Astrocyte of the cerebellum (primary cell): Measurements from ENCODE around the gene FGF19.

Source experiments
- DNase-seq: peaks from one replicate; pipeline ENCODE4 v3.0.0-alpha.2; 2011; ENCODE audit warnings: low read depth
- H3K4me3 ChIP-seq: 2 replicates; pipeline ENCODE4 v1.5.1; 2011; ENCODE audit warnings: mild to moderate bottlenecking, low read depth, low read length, moderate library complexity
- CTCF ChIP-seq: IDR thresholded peaks from 2 replicates; pipeline ENCODE4 v1.5.1; 2012; ENCODE audit warnings: low read length, low read depth, moderate library complexity, mild to moderate bottlenecking; ENCODE audit errors: missing control alignments
- in situ Hi-C: cut with HindIII; loops from 2 replicates; pipeline ENCODE4 v1.10.0; 2017; ENCODE audit warnings: low sequenced_read_pairs

FGF19 gene

GRCh38 chr11:69658626-69659450 lies 45.0 kb downstream of the FGF19 start:
- H3K4me3 ChIP-seq, result no peak overlapping the region
- in situ Hi-C loops, result no loop called here
- no peak for TF ChIP-seq CTCF
- DNase-seq, result no peak

- H3K4me3 ChIP-seq, result no peak overlapping the region
- no peak for DNase-seq
- TF ChIP-seq CTCF, result no peak
- in situ Hi-C loops, result no loop called here
Measured at GRCh38 chr11:69657911-69658625, 45.8 kb downstream of the FGF19 start.

GRCh38 chr11:69657456-69657910 lies 46.3 kb downstream of the FGF19 start:
- no peak for DNase-seq
- no peak for TF ChIP-seq CTCF
- no peak overlapping the region for H3K4me3 ChIP-seq
- in situ Hi-C loops, result no loop called here

- in situ Hi-C loops, result no loop called here
- no peak for DNase-seq
- no peak overlapping the region for H3K4me3 ChIP-seq
- TF ChIP-seq CTCF, result no peak
Measured at GRCh38 chr11:69656536-69657455, 47.0 kb downstream of the FGF19 start.

- DNase-seq, result no peak
- no peak for TF ChIP-seq CTCF
- in situ Hi-C loops, result no loop called here
- H3K4me3 ChIP-seq, result no peak overlapping the region
Measured at GRCh38 chr11:69655479-69656428, 48.1 kb downstream of the FGF19 start.
